Smooth muscle cell (in vitro differentiated cells): ENCODE measurements around the gene TTC38. TPM values are rescaled to one million over a fixed set of nuclear protein-coding genes. Genes with fewer than 3 reads are reported as not detected.
"Not testable (repeated sequence)": the region's sequence is repeated elsewhere in the genome, so short reads cannot be mapped to it uniquely, and the experiment has no call there.

Experiments used
- DNase-seq: peaks from one replicate; lab custom pipeline; 2025; ENCODE audit not compliant: unreplicated experiment; lab: John Stamatoyannopoulos, UW
- H2AFZ ChIP-seq: fragments of 200-600 bp; sonication (generic); 2 replicates; pipeline ENCODE4 v1.6.0; 2016; ENCODE audit warnings: antibody characterized with exemption, low read depth, mild to moderate bottlenecking
- H3F3A ChIP-seq: fragments of 200-600 bp; sonication (generic); 2 replicates; pipeline ENCODE4 v1.6.0; 2017; ENCODE audit warnings: antibody characterized with exemption, low read depth
- H3K27ac ChIP-seq: fragments of 200-600 bp; sonication (generic); 2 replicates; pipeline ENCODE4 v1.5.1; 2016; ENCODE audit warnings: low read depth, mild to moderate bottlenecking
- H3K27me3 ChIP-seq: fragments of 200-600 bp; sonication (generic); 2 replicates; pipeline ENCODE4 v1.6.1; 2016; ENCODE audit warnings: low read depth, mild to moderate bottlenecking
- H3K36me3 ChIP-seq: fragments of 200-600 bp; sonication (generic); 2 replicates; pipeline ENCODE4 v1.5.1; 2016; ENCODE audit warnings: low read depth
- H3K4me1 ChIP-seq: fragments of 200-600 bp; sonication (generic); 2 replicates; pipeline ENCODE4 v1.5.1; 2016; ENCODE audit warnings: low read depth
- H3K4me2 ChIP-seq: fragments of 200-600 bp; sonication (generic); 2 replicates; pipeline ENCODE4 v1.6.0; 2016; ENCODE audit warnings: mild to moderate bottlenecking
- H3K4me3 ChIP-seq: fragments of 200-600 bp; sonication (generic); 2 replicates; pipeline ENCODE4 v1.5.1; 2016; ENCODE audit warnings: mild to moderate bottlenecking
- H3K79me2 ChIP-seq: fragments of 200-600 bp; sonication (generic); 2 replicates; pipeline ENCODE4 v1.6.0; 2016; ENCODE audit warnings: low read depth, mild to moderate bottlenecking
- H3K9ac ChIP-seq: fragments of 200-600 bp; sonication (generic); 2 replicates; pipeline ENCODE4 v1.6.0; 2016; ENCODE audit warnings: low read depth
- H3K9me3 ChIP-seq: fragments of 200-600 bp; sonication (generic); replicated peaks from 2 replicates; pipeline ENCODE4 v1.5.1; 2016; ENCODE audit warnings: low read depth
- H4K20me1 ChIP-seq: fragments of 200-600 bp; sonication (generic); 2 replicates; pipeline ENCODE4 v1.6.0; 2016; ENCODE audit warnings: low read depth
- WGBS: methylation state at CpG from one replicate; pipeline ENCODE4 v1.1.7; 2016; ENCODE audit warnings: low lambda C conversion rate; 5-methylcytosine and 5-hydroxymethylcytosine counted together
- polyA plus RNA-seq: library from polyadenylated mRNA; unstranded; fragments of >200 nt; fragmentation: Nextera tagmentation; extraction: Ambion mirVana; gene quantifications from 2 replicates; pipeline ENCODE4 v1.2.1, GENCODE V29; 2016
- total RNA-seq: library from RNA; depleted of rRNA; stranded (reverse); fragments of >200 nt; gene quantifications from 2 replicates; pipeline ENCODE4 v1.2.3, GENCODE V29; 2014
- TF ChIP-seq, protein P1 (sequence below): fragments of 200-600 bp; sonication (generic); IDR thresholded peaks from 2 replicates; pipeline ENCODE4 v1.5.1; 2017; ENCODE audit warnings: borderline replicate concordance, mild to moderate bottlenecking, antibody characterized with exemption; ENCODE audit not compliant: insufficient read depth, poor library complexity, severe bottlenecking

Gene TTC38
- total and polyA plus RNA-seq, 2 experiments from 2014 or later, result 19.6 to 24.4 TPM

DNA sequence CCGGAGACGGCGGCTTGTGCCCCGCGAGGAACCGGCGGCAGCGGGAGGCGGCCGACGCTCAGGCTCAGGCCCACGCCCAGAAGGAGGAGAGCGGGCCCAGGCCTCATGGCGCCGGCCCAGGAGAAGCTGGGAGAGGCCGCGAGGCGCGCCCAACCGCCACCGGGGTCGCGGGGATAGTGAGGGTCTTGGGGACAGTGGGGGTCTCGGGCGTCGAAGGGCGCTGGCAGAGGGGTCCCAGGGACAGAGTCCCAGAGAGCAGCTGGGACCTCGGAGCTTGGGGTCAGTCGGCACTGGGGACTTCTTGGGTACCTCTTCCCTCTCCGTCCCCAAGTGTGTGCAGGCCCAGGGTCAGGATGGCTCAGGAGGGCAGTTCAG is 4.6 kb upstream of the TTC38 start, which contains the start of gene PKDREJ:
Gene PKDREJ, minus strand, starts transcription at position 128 of the 375 bp plus-strand sequence. Its CDS starts 21 bp downstream, at position 107.
- Histone ChIP-seq H3K9ac (no peak within 1 kb of the TSS), H3K4me2 (peak within 1 kb of the TSS; percentile 47), H3K27me3 (peaks cover 36% of the 10 kb centered on the region), H2AFZ (no peak within 1 kb of the TSS), H3F3A (no peaks in the 10 kb centered on the region), H3K27ac (no peak within 1 kb of the TSS), H4K20me1 (no peaks in the 10 kb centered on the region), H3K9me3 (no peaks in the 10 kb centered on the region), H3K4me1 (peaks cover under 1% of the 10 kb centered on the region), H3K79me2 (no peaks in the 10 kb centered on the region), H3K36me3 (no peaks in the 10 kb centered on the region), H3K4me3 (no peak within 1 kb of the TSS)
- WGBS, result 41% methylated on average over 26 of the region's 30 CpGs
- DNase-seq, result no peak
- TF ChIP-seq, protein P1, sequence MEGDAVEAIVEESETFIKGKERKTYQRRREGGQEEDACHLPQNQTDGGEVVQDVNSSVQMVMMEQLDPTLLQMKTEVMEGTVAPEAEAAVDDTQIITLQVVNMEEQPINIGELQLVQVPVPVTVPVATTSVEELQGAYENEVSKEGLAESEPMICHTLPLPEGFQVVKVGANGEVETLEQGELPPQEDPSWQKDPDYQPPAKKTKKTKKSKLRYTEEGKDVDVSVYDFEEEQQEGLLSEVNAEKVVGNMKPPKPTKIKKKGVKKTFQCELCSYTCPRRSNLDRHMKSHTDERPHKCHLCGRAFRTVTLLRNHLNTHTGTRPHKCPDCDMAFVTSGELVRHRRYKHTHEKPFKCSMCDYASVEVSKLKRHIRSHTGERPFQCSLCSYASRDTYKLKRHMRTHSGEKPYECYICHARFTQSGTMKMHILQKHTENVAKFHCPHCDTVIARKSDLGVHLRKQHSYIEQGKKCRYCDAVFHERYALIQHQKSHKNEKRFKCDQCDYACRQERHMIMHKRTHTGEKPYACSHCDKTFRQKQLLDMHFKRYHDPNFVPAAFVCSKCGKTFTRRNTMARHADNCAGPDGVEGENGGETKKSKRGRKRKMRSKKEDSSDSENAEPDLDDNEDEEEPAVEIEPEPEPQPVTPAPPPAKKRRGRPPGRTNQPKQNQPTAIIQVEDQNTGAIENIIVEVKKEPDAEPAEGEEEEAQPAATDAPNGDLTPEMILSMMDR, result no peak

DNA sequence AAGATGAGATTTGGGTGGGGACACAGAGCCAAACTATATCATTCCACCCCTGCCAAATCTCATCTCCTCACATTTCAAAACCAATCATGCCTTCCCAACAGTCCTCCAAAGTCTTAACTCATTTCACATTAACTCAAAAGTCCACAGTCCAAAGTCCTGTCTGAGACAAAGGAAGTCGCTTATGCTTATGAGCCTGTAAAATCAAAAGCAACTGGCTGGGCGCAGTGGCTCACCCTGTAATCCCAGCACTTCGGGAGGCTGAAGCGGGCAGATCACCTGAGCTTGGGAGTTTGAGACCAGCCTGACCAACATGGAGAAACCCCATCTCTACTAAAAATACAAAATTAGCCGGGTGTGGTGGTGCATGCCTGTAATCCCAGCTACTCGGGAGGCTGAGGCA is 3.3 kb upstream of the TTC38 start:
- not testable (repeated sequence) for H3K79me2 ChIP-seq, H3K4me1 ChIP-seq, H3K27ac ChIP-seq, H3K9me3 ChIP-seq, H3K9ac ChIP-seq, H4K20me1 ChIP-seq, H3K4me2 ChIP-seq, H3K4me3 ChIP-seq, H3K36me3 ChIP-seq, H3F3A ChIP-seq, DNase-seq, H2AFZ ChIP-seq
- H3K27me3 ChIP-seq, result peaks cover 36% of the 10 kb centered on the region
- 95% methylated on average over 6 of the region's 6 CpGs for WGBS

DNA sequence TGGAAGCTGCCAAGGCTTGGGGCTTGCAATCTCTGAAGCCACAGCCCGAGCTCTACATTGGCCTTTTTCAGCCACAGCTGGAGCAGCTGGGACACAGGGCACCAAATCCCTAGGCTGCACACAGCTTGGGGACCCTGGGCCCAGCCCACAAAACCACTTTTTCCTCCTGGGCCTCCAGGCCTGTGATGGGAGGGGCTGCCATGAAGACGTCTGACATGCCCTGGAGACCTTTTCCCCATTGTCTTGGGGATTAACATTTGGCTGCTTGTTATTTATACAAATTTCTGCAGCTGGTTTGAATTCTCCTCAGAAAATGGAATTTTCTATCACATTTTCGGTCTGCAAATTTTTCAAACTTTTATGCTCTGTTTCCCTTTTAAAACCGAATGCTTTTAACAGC is 2.2 kb upstream of the TTC38 start:
- not testable (repeated sequence) for H3K9ac ChIP-seq, H3K79me2 ChIP-seq, H3F3A ChIP-seq, DNase-seq, H3K27ac ChIP-seq, H3K9me3 ChIP-seq, H3K4me1 ChIP-seq, H2AFZ ChIP-seq, H3K36me3 ChIP-seq, H4K20me1 ChIP-seq, H3K4me3 ChIP-seq, H3K4me2 ChIP-seq
- 94% methylated on average over 4 of the region's 4 CpGs for WGBS
- H3K27me3 ChIP-seq, result peaks cover 27% of the 10 kb centered on the region

DNA sequence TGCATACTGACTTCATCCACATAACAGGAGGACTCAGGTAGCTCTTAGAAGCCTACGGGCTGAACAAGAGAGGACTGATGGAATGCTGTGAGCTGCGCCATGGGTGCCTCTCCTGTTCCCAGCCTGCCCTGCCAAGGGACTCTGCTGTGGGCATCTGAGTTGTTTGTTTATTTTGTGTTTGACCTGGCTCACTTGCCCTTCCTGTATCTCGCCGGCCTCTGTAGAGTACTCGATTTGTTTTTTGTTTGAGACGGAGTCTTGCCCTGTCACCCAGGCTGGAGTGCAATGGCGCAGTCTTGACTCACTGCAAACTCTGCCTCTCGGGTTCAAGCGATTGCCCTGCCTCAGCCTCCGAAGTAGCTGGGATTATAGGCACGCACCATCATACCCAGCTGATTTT is 1.8 kb downstream of the TTC38 start:
- H3K4me3 ChIP-seq, result no peak overlapping the region
- H2AFZ ChIP-seq, result no peak overlapping the region
- no peak overlapping the region for H3K9ac ChIP-seq
- WGBS, result 97% methylated on average over 11 of the region's 11 CpGs
- no peaks in the 10 kb centered on the region for H3K79me2 ChIP-seq
- no peaks in the 10 kb centered on the region for H3K9me3 ChIP-seq
- no peak overlapping the region for H3K4me2 ChIP-seq
- H3F3A ChIP-seq, result no peaks in the 10 kb centered on the region
- no peaks in the 10 kb centered on the region for H3K27me3 ChIP-seq
- DNase-seq, result no peak
- H3K4me1 ChIP-seq, result peaks cover 3% of the 10 kb centered on the region
- peaks cover 3% of the 10 kb centered on the region for H3K36me3 ChIP-seq
- TF ChIP-seq, protein P1, result no peak
- no peak overlapping the region for H3K27ac ChIP-seq
- no peaks in the 10 kb centered on the region for H4K20me1 ChIP-seq

DNA sequence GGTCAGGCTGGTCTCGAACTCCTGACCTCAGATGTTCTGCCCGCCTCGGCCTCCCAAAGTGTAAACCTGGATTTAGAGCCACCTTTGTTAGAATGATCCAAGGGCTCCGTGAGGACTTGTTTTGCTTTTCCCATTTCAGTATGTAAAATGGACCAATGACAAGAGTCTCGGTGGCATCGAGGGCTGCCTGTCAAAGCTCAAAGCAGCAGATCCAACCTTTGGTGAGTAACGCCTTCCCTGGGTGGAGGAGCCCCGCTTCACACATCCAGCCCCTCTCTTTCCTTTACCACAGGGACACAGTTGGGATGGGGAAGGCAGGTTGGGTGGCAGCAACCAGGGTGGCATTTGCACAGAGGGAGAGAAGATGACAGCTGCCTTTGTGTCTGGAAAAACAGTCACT is 4.4 kb downstream of the TTC38 start:
- DNase-seq, result no peak
- TF ChIP-seq, protein P1, result no peak
- Histone ChIP-seq H3K4me3 (no peak overlapping the region), H4K20me1 (no peaks in the 10 kb centered on the region), H2AFZ (no peak overlapping the region), H3K9me3 (no peaks in the 10 kb centered on the region), H3K27ac (no peak overlapping the region), H3K27me3 (no peaks in the 10 kb centered on the region), H3K4me2 (no peak overlapping the region), H3K4me1 (peaks cover 3% of the 10 kb centered on the region), H3K9ac (no peak overlapping the region), H3K79me2 (no peaks in the 10 kb centered on the region), H3F3A (no peaks in the 10 kb centered on the region), H3K36me3 (peaks cover 13% of the 10 kb centered on the region)
- WGBS, result 97% methylated on average over 8 of the region's 8 CpGs
